OCI-LY3 (cell line): Measurements from ENCODE around the gene CA12.

Experiments used
- H2AFZ ChIP-seq: fragments of 200-600, 300-600 bp; shearing (Covaris generic); 2 replicates; pipeline ENCODE4 v1.6.0; 2014; ENCODE audit warnings: antibody characterized with exemption, low read depth, low read length
- H3K27ac ChIP-seq: fragments of 200-600, 300-600 bp; sonication (generic); 2 replicates; pipeline ENCODE4 v1.5.1; 2014; ENCODE audit warnings: mild to moderate bottlenecking, low read length, moderate library complexity, mixed read lengths
- H3K27me3 ChIP-seq: fragments of 200-600, 300-600 bp; sonication (generic); 2 replicates; pipeline ENCODE4 v1.6.1; 2014; ENCODE audit warnings: low read depth, low read length, mixed read lengths
- H3K36me3 ChIP-seq: fragments of 200-600, 300-600 bp; sonication (generic); replicated peaks from 2 replicates; pipeline ENCODE3; 2014; ENCODE audit warnings: low read depth, low read length, mixed read lengths
- H3K4me1 ChIP-seq: fragments of 300-600, 200-600 bp; sonication (generic); 2 replicates; pipeline ENCODE4 v1.6.1; 2014; ENCODE audit warnings: low read length, mixed read lengths
- H3K4me2 ChIP-seq: fragments of 200-600, 300-600 bp; sonication (generic); 2 replicates; pipeline ENCODE4 v1.6.1; 2014; ENCODE audit warnings: low read length, mixed read lengths
- H3K4me3 ChIP-seq: fragments of 300-600, 200-600 bp; sonication (generic); 2 replicates; pipeline ENCODE4 v1.5.1; 2014; ENCODE audit warnings: antibody characterized with exemption, mild to moderate bottlenecking, low read length, moderate library complexity
- H3K79me2 ChIP-seq: fragments of 300-600, 200-600 bp; shearing (Covaris generic); 2 replicates; pipeline ENCODE4 v1.6.1; 2014; ENCODE audit warnings: mild to moderate bottlenecking, low read length, mixed read lengths
- H3K9ac ChIP-seq: fragments of 300-600, 200-600 bp; shearing (Covaris generic); 2 replicates; pipeline ENCODE4 v1.6.0; 2014; ENCODE audit warnings: mild to moderate bottlenecking, low read length, moderate library complexity
- H3K9me3 ChIP-seq: fragments of 200-600, 300-600 bp; shearing (Covaris generic); 2 replicates; pipeline ENCODE4 v1.6.1; 2014; ENCODE audit warnings: low read length, mixed read lengths; ENCODE audit not compliant: insufficient read depth
- H4K20me1 ChIP-seq: fragments of 200-600, 300-600 bp; sonication (generic); 2 replicates; pipeline ENCODE4 v1.6.1; 2016; ENCODE audit warnings: low read length, mixed read lengths; ENCODE audit not compliant: insufficient read depth
- EZH2phosphoT487 ChIP-seq: fragments of 200-600 bp; shearing (Covaris generic); IDR thresholded peaks from 2 replicates; pipeline ENCODE4 v1.6.1; 2018; ENCODE audit warnings: antibody characterized with exemption, mixed run types, low read depth
- TF ChIP-seq, protein P1 (sequence below): fragments of 200-600, 300-600 bp; sonication (generic); IDR thresholded peaks from 2 replicates; pipeline ENCODE4 v1.5.1; 2014; ENCODE audit warnings: antibody characterized with exemption, low read length, low read depth

Gene CA12

DNA sequence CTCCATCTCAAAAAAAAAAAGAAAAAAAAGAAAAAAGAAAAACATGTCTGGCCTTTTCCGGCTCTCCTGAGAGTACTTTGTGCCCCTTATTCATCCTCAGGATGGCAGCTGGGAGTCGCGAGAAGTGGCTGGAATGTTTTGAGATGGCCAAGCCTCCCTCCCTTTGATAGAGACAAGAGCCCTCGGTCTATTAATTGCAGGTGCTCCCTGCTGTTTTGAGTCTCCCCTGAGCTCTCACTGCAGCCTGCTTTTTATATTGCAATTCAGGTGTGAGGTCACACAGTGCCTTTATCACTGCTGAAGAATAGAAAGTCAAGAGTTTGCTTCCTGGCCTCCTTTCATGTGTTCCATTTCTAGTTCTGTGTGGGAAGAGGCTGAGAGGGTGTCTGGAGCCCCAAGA, 10.9 kb downstream of the CA12 start:
- Histone ChIP-seq H3K79me2 (no peaks in the 10 kb centered on the region), H3K9ac (no peak overlapping the region), H3K36me3 (no peaks in the 10 kb centered on the region), H2AFZ (no peak overlapping the region), H3K9me3 (no peaks in the 10 kb centered on the region), H4K20me1 (no peaks in the 10 kb centered on the region), H3K4me3 (no peak overlapping the region), H3K27ac (no peak overlapping the region), H3K27me3 (peaks cover 14% of the 10 kb centered on the region), H3K4me2 (no peak overlapping the region), H3K4me1 (no peaks in the 10 kb centered on the region)
- TF ChIP-seq, protein P1, sequence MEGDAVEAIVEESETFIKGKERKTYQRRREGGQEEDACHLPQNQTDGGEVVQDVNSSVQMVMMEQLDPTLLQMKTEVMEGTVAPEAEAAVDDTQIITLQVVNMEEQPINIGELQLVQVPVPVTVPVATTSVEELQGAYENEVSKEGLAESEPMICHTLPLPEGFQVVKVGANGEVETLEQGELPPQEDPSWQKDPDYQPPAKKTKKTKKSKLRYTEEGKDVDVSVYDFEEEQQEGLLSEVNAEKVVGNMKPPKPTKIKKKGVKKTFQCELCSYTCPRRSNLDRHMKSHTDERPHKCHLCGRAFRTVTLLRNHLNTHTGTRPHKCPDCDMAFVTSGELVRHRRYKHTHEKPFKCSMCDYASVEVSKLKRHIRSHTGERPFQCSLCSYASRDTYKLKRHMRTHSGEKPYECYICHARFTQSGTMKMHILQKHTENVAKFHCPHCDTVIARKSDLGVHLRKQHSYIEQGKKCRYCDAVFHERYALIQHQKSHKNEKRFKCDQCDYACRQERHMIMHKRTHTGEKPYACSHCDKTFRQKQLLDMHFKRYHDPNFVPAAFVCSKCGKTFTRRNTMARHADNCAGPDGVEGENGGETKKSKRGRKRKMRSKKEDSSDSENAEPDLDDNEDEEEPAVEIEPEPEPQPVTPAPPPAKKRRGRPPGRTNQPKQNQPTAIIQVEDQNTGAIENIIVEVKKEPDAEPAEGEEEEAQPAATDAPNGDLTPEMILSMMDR, result no peak
- TF ChIP-seq EZH2phosphoT487, result no peak

DNA sequence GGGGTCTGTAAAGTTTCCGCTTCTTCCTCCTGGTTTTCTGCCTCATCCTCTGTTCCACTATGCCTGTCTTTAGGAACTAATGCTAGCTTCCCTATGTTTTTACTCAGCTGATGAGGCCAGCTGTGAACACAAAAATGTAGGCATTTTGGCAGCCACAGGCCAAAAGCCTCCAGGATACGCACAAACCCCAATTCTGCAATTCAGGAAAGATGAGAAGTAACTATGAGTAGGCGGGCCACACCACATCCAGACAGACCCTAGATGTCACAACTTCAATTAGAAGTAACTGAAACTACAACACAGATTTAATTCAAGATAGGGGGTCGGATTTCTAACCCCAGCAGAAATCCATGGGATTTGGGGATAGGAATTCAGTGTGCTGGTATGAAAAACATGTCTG, 11.9 kb downstream of the CA12 start:
- no peak overlapping the region for H3K4me2 ChIP-seq
- no peak overlapping the region for H3K27ac ChIP-seq
- peaks cover 5% of the 10 kb centered on the region; the same call in 1 of the 2 replicates for H3K27me3 ChIP-seq
- no peaks in the 10 kb centered on the region for H4K20me1 ChIP-seq
- no peaks in the 10 kb centered on the region for H3K36me3 ChIP-seq
- H3K79me2 ChIP-seq, result no peaks in the 10 kb centered on the region
- no peaks in the 10 kb centered on the region for H3K4me1 ChIP-seq
- no peak overlapping the region for H3K4me3 ChIP-seq
- no peak overlapping the region for H2AFZ ChIP-seq
- no peaks in the 10 kb centered on the region for H3K9me3 ChIP-seq
- H3K9ac ChIP-seq, result no peak overlapping the region
- TF ChIP-seq, protein P1, result no peak
- TF ChIP-seq EZH2phosphoT487, result no peak

GRCh38 chr15:63369296-63369695, 12.3 kb downstream of the CA12 start:
- no peaks in the 10 kb centered on the region for H3K4me1 ChIP-seq
- H3K27ac ChIP-seq, result no peak overlapping the region
- no peaks in the 10 kb centered on the region for H3K9me3 ChIP-seq
- TF ChIP-seq, protein P1, result no peak
- no peak for TF ChIP-seq EZH2phosphoT487
- no peaks in the 10 kb centered on the region for H3K36me3 ChIP-seq
- peaks cover under 1% of the 10 kb centered on the region; the same call in 1 of the 2 replicates for H3K27me3 ChIP-seq
- no peaks in the 10 kb centered on the region for H4K20me1 ChIP-seq
- H3K79me2 ChIP-seq, result no peaks in the 10 kb centered on the region
- H3K4me3 ChIP-seq, result no peak overlapping the region
- no peak overlapping the region for H3K4me2 ChIP-seq
- H2AFZ ChIP-seq, result no peak overlapping the region
- no peak overlapping the region for H3K9ac ChIP-seq

GRCh38 chr15:63368503-63368902, 13.1 kb downstream of the CA12 start:
- TF ChIP-seq EZH2phosphoT487, result no peak
- TF ChIP-seq, protein P1, result no peak
- Histone ChIP-seq H3K4me2 (no peak overlapping the region), H2AFZ (no peak overlapping the region), H3K9ac (no peak overlapping the region), H3K9me3 (no peaks in the 10 kb centered on the region), H3K27me3 (no peaks in the 10 kb centered on the region), H4K20me1 (no peaks in the 10 kb centered on the region), H3K27ac (no peak overlapping the region), H3K4me3 (no peak overlapping the region), H3K79me2 (no peaks in the 10 kb centered on the region), H3K4me1 (peaks cover 4% of the 10 kb centered on the region), H3K36me3 (no peaks in the 10 kb centered on the region)
